ENCODE data around the gene PLXNA2. TPM values are rescaled to one million over a fixed set of nuclear protein-coding genes. Genes with fewer than 3 reads are reported as not detected.

PLXNA2 gene
- polyA plus RNA-seq, 5 donors: 19.5 to 37.5 (median 26.6) TPM

GRCh38 chr1:208268541-208269337 lies 24.6 kb upstream of the PLXNA2 start:
- DNase-seq: no peak

GRCh38 chr1:208265525-208265924 lies 21.3 kb upstream of the PLXNA2 start:
- DNase-seq: no peak

GRCh38 chr1:208265122-208265469 lies 20.9 kb upstream of the PLXNA2 start:
- DNase-seq: no peak

GRCh38 chr1:208264469-208265121 lies 20.4 kb upstream of the PLXNA2 start:
- no peak for DNase-seq

- DNase-seq: no peak
These were observed 17.7 kb upstream of the PLXNA2 start for GRCh38 chr1:208261874-208262273.

- DNase-seq: no peak
These were observed 14.1 kb upstream of the PLXNA2 start for GRCh38 chr1:208258277-208258676.

GRCh38 chr1:208257351-208257750 lies 13.2 kb upstream of the PLXNA2 start:
- no peak for DNase-seq

GRCh38 chr1:208256556-208256955 lies 12.4 kb upstream of the PLXNA2 start:
- DNase-seq: no peak

GRCh38 chr1:208256091-208256490 lies 11.9 kb upstream of the PLXNA2 start:
- no peak for DNase-seq

GRCh38 chr1:208254862-208255261 lies 10.7 kb upstream of the PLXNA2 start:
- DNase-seq: no peak

GRCh38 chr1:208254376-208254775 lies 10.2 kb upstream of the PLXNA2 start:
- DNase-seq: no peak

- no peak for DNase-seq
These were observed 8.8 kb upstream of the PLXNA2 start for GRCh38 chr1:208252836-208253576.

- DNase-seq: no peak
These were observed 8.0 kb upstream of the PLXNA2 start for GRCh38 chr1:208251911-208252835.

GRCh38 chr1:208251015-208251414 lies 6.8 kb upstream of the PLXNA2 start:
- no peak for DNase-seq

- DNase-seq: no peak
These were observed 6.4 kb upstream of the PLXNA2 start for GRCh38 chr1:208250613-208251012.

- no peak for DNase-seq
These were observed 5.0 kb upstream of the PLXNA2 start for GRCh38 chr1:208248991-208249696.

- no peak for DNase-seq
These were observed 4.2 kb upstream of the PLXNA2 start for GRCh38 chr1:208248307-208248801.

GRCh38 chr1:208247696-208248095 lies 3.5 kb upstream of the PLXNA2 start:
- no peak for DNase-seq

GRCh38 chr1:208245185-208245705 lies 1.1 kb upstream of the PLXNA2 start:
- peak; percentile 87 to 89 for DNase-seq

- DNase-seq: no peak
These were observed 637 bp downstream of the PLXNA2 start for GRCh38 chr1:208243527-208243966.
